ENCODE measurements around the gene CRYBA4. TPM values are rescaled to one million over a fixed set of nuclear protein-coding genes. Genes with fewer than 3 reads are reported as not detected.

CRYBA4 gene
- total and polyA plus RNA-seq, 10 of the 15 experiments (the other 5 are each of a cell fraction or from before 2014, with no cell fraction given) = 0.12 to 0.17 TPM; not detected in 8

GRCh38 chr22:26669060-26669481 is 47.3 kb downstream of the CRYBA4 start:
- TF ChIP-seq CTCF (IDR thresholded peaks at IDR 0.05 in 2 of 3, conservative IDR thresholded peaks at IDR 0.05 in 1 of 3; ENCODE audit: control insufficient read depth in 2 of 3, extremely low read depth in 1 of 3, insufficient read depth in 1 of 3, low read depth in 3 of 3, low read length in 3 of 3) (peak in 2 of 3 experiments; percentile 28 to 31; a peak in 2 of 6 replicates), CBFB (IDR thresholded peaks at IDR 0.05; ENCODE audit: low read depth) (no peak)
- Histone ChIP-seq H3K9me3 (replicated peaks; ENCODE audit: control insufficient read depth, insufficient read depth, low read length) (no peaks in the 10 kb centered on the region), H3K36me3 (ENCODE audit: control insufficient read depth in 2 of 2, insufficient read depth in 2 of 2, low read length in 1 of 2) (no peaks in the 10 kb centered on the region), H3K4me3 (no peak overlapping the region), H4K20me1 (ENCODE audit: control insufficient read depth, insufficient read depth) (no peaks in the 10 kb centered on the region), H3K27ac (ENCODE audit: control insufficient read depth, insufficient read depth) (peak overlapping the region; percentile 21; the same call in 1 of the 2 replicates), H2AFZ (ENCODE audit: control insufficient read depth, low read depth, low read length) (no peak overlapping the region), H3K4me1 (ENCODE audit: control insufficient read depth, insufficient read depth, low read length) (peaks cover 41% of the 10 kb centered on the region), H3K4me2 (ENCODE audit: control insufficient read depth, insufficient read depth) (no peak overlapping the region), H3K9ac (ENCODE audit: control insufficient read depth, insufficient read depth, low read length) (no peak overlapping the region), H3K79me2 (ENCODE audit: control insufficient read depth, insufficient read depth, low read length) (peaks cover 9% of the 10 kb centered on the region), H3K27me3 (replicated peaks in 1 of 2; ENCODE audit: control insufficient read depth in 2 of 2, insufficient read depth in 2 of 2, low read length in 1 of 2) (no peaks in the 10 kb centered on the region)
- BruUV-seq (replicated peaks) = no TSS peak
- 64% methylated on average over 2 of the region's 2 CpGs for WGBS (ENCODE audit: insufficient coverage, insufficient replicate concordance, low lambda C conversion rate, missing lambda C conversion rate)
- no peak for DNase-seq (ENCODE audit: low read depth, low spot score)
- FAIRE-seq = no peak
- RAD21 ChIA-PET (ENCODE audit: unreplicated experiment) = no interaction called here
- intact Hi-C loops (cut with micrococcal nuclease; ENCODE audit: unreplicated experiment) = loop anchor here (5.0 kb wide), 1 partner anchor 167 kb away; no protein-coding TSS in a partner anchor
- CTCF ChIA-PET = no interaction called here
- in situ Hi-C loops (cut with MboI) = no loop called here
- no peak for ATAC-seq
- POLR2A ChIA-PET = no interaction called here
- SMC1A ChIA-PET (ENCODE audit: uncharacterized antibody, unreplicated experiment) = interaction anchor here (0.5 kb wide), 1 partner anchor 1146 kb away, joined by 5 read pairs; no protein-coding TSS in a partner anchor

- ATAC-seq (no peak), DNase-seq (ENCODE audit: low read depth, low spot score) (no peak), FAIRE-seq (no peak)
- Histone ChIP-seq H3K9ac (ENCODE audit: control insufficient read depth, insufficient read depth, low read length) (peak overlapping the region; percentile 57), H4K20me1 (ENCODE audit: control insufficient read depth, insufficient read depth) (no peaks in the 10 kb centered on the region), H3K27me3 (replicated peaks in 1 of 2; ENCODE audit: control insufficient read depth in 2 of 2, insufficient read depth in 2 of 2, low read length in 1 of 2) (no peaks in the 10 kb centered on the region), H2AFZ (ENCODE audit: control insufficient read depth, low read depth, low read length) (no peak overlapping the region), H3K4me1 (ENCODE audit: control insufficient read depth, insufficient read depth, low read length) (peaks cover 37% of the 10 kb centered on the region), H3K79me2 (ENCODE audit: control insufficient read depth, insufficient read depth, low read length) (peaks cover 23% of the 10 kb centered on the region), H3K27ac (ENCODE audit: control insufficient read depth, insufficient read depth) (peak overlapping the region; percentile 99), H3K4me2 (ENCODE audit: control insufficient read depth, insufficient read depth) (peak overlapping the region; percentile 78), H3K4me3 (no peak overlapping the region), H3K36me3 (ENCODE audit: control insufficient read depth in 2 of 2, insufficient read depth in 2 of 2, low read length in 1 of 2) (no peaks in the 10 kb centered on the region), H3K9me3 (replicated peaks; ENCODE audit: control insufficient read depth, insufficient read depth, low read length) (no peaks in the 10 kb centered on the region)
- SMC1A ChIA-PET (ENCODE audit: uncharacterized antibody, unreplicated experiment) = interaction anchor here (0.6 kb wide), 1 partner anchor 1599 kb away, joined by 3 read pairs; no protein-coding TSS in a partner anchor
- RAD21 ChIA-PET (ENCODE audit: unreplicated experiment) = interaction anchor here (1.4 kb wide), 1 partner anchor 79 kb away, joined by 4 read pairs; no protein-coding TSS in a partner anchor
- in situ Hi-C loops (cut with MboI) (no loop called here), intact Hi-C loops (cut with micrococcal nuclease; ENCODE audit: unreplicated experiment) (no loop called here)
- 61% methylated on average over 4 of the region's 4 CpGs for WGBS (ENCODE audit: insufficient coverage, insufficient replicate concordance, low lambda C conversion rate, missing lambda C conversion rate)
- POLR2A ChIA-PET = interaction anchor here (0.6 to 1.1 kb wide), 3 partner anchors 19 to 191 kb away, joined by 4 to 7 read pairs (median 4); partner anchors contain the start of genes HPS4 and SRRD
- CTCF ChIA-PET = no interaction called here
- no TSS peak for BruUV-seq (replicated peaks)
- TF ChIP-seq RCOR1 (conservative IDR thresholded peaks at IDR 0.05; ENCODE audit: low read depth, low read length) (no peak), KDM1A (IDR thresholded peaks at IDR 0.05; ENCODE audit: borderline replicate concordance) (no peak), MXI1 (IDR thresholded peaks at IDR 0.05; ENCODE audit: low read depth, low read length) (no peak), IKZF2 (IDR thresholded peaks at IDR 0.05) (no peak), ATF7 (IDR thresholded peaks at IDR 0.05; ENCODE audit: low read depth) (no peak), IKZF1 (conservative IDR thresholded peaks at IDR 0.05) (no peak), E2F8 (IDR thresholded peaks at IDR 0.05; ENCODE audit: low read depth, partially characterized antibody) (no peak), BMI1 (IDR thresholded peaks at IDR 0.05; ENCODE audit: borderline replicate concordance) (no peak), ZNF622 (IDR thresholded peaks at IDR 0.05) (no peak), IRF4 (IDR thresholded peaks at IDR 0.05; ENCODE audit: low read depth, low read length) (no peak)
Measured at GRCh38 chr22:26670459-26670858, 48.7 kb downstream of the CRYBA4 start.
